ENCODE data around the gene TTC17.

DNA sequence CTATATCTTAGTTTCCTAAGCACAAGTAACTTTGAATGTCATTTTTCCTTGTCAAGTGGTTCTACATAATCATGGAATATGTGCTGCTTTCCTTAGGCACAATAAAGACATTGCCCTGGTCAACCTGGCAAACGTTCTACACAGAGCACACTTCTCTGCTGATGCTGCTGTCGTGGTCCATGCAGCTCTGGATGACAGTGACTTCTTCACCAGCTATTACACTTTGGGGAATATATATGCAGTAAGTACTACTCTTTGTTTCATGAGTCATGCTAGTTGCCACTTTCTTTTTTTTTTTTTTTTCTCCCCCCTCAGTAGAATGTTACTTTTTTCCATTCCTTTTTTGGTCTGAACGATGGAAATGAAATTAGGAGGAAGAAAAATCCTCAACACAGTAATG is 38.5 kb downstream of the TTC17 start:
- no peak for TF ChIP-seq CTCF (conservative IDR thresholded peaks at IDR 0.05; ENCODE audit: low read length)
- no peak for TF ChIP-seq EZH2phosphoT487 (IDR thresholded peaks at IDR 0.05; ENCODE audit: borderline replicate concordance, low read depth, low read length)

Data from OCI-LY7 (cell line).